Kidney epithelial cell (primary cell): ENCODE results near the gene ADH1A. TPM values are rescaled to one million over a fixed set of nuclear protein-coding genes. Genes with fewer than 3 reads are reported as not detected.

Experiments used
- DNase-seq: peaks from one replicate; pipeline ENCODE4 v3.0.0-alpha.2; 2010; ENCODE audit warnings: low read depth
- H3K27me3 ChIP-seq: 2 replicates; pipeline ENCODE4 v1.6.0; 2011; ENCODE audit warnings: low read length; ENCODE audit not compliant: control insufficient read depth, insufficient read depth
- H3K36me3 ChIP-seq: 2 replicates; pipeline ENCODE4 v1.5.1; 2011; ENCODE audit warnings: low read length; ENCODE audit not compliant: control insufficient read depth, insufficient read depth
- H3K4me3 ChIP-seq: 2 replicates; pipeline ENCODE4 v1.5.1; 2011; ENCODE audit warnings: low read depth, mild to moderate bottlenecking, control low read depth, low read length
- CTCF ChIP-seq: IDR thresholded peaks from 2 replicates; pipeline ENCODE4 v1.5.1; 2011; ENCODE audit warnings: mild to moderate bottlenecking, moderate library complexity, low read length, control low read depth, inconsistent platforms; ENCODE audit not compliant: insufficient read depth, poor library complexity, severe bottlenecking
- total RNA-seq: library from RNA; depleted of rRNA; stranded (reverse); fragments of >200 nt; gene quantifications from 2 replicates; pipeline ENCODE4 v1.2.3, GENCODE V29; 2015

Gene ADH1A
- total RNA-seq, 1 donor from 2014 or later: not detected

GRCh38 chr4:99317354-99317753, 26.6 kb upstream of the ADH1A start:
- DNase-seq: no peak
- H3K36me3 ChIP-seq: no peaks in the 10 kb centered on the region
- H3K27me3 ChIP-seq: no peaks in the 10 kb centered on the region
- TF ChIP-seq CTCF: no peak
- no peak overlapping the region for H3K4me3 ChIP-seq

GRCh38 chr4:99315839-99316238, 25.1 kb upstream of the ADH1A start:
- TF ChIP-seq CTCF: no peak
- no peaks in the 10 kb centered on the region for H3K27me3 ChIP-seq
- no peaks in the 10 kb centered on the region for H3K36me3 ChIP-seq
- no peak for DNase-seq
- H3K4me3 ChIP-seq: no peak overlapping the region

DNA sequence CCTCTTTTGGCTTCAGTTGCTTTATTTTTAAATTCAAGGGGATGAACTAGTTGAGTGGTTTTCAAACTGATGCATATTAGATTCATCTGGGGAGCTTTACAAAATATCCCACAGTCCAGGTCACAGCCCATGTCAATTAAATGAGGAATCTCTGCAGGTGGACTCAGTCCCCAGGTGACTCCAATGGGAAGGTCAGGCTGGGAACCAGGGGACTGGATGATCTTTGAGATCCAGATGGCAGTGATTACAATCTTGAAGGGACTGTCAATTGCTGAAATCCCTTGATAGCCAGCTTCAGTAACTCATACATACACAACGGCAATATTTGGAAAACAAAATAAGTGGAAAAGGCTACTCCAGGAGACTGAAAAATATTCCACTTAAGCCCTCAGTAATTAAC, 23.4 kb upstream of the ADH1A start:
- TF ChIP-seq CTCF: no peak
- Histone ChIP-seq H3K36me3 (no peaks in the 10 kb centered on the region), H3K27me3 (no peaks in the 10 kb centered on the region), H3K4me3 (no peak overlapping the region)
- no peak for DNase-seq

GRCh38 chr4:99310389-99310788, 19.6 kb upstream of the ADH1A start:
- TF ChIP-seq CTCF: no peak
- Histone ChIP-seq H3K36me3 (no peaks in the 10 kb centered on the region), H3K4me3 (no peak overlapping the region), H3K27me3 (no peaks in the 10 kb centered on the region)
- no peak for DNase-seq

GRCh38 chr4:99305638-99306400, 15.0 kb upstream of the ADH1A start:
- H3K4me3 ChIP-seq: no peak overlapping the region
- TF ChIP-seq CTCF: no peak
- no peak for DNase-seq
- no peaks in the 10 kb centered on the region for H3K36me3 ChIP-seq
- no peaks in the 10 kb centered on the region for H3K27me3 ChIP-seq
